Measurements from ENCODE around the gene ADARB2. TPM values are rescaled to one million over a fixed set of nuclear protein-coding genes. Genes with fewer than 3 reads are reported as not detected.

ADARB2 gene
- total and polyA plus RNA-seq, 10 of the 15 experiments (the other 5 are each of a cell fraction or from before 2014, with no cell fraction given): 0.02 to 4.1 (median 0.76) TPM

DNA sequence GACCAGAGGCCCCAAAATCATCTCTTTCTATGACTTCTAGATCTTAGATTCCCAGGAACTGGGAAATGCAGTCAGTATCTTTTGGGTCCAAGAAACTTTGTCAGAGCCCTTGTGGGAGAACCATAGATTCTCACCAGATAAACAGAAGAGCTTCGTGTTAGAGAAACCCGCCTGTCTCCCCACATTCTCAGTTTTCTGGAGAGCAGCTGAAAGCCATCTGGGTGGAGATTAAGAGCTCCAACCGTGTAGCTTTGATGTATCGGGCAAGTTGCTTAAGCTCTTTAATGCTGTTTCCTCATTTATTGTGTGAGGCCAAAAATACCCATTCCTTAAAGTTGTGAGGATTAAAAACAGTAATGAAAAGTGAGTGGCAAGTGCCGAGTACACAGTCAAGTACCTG is 573.5 kb downstream of the ADARB2 start:
- ChIA-PET CTCF (no interaction called here), RAD21 (ENCODE audit: unreplicated experiment) (no interaction called here), POLR2A (no interaction called here), SMC1A (ENCODE audit: uncharacterized antibody, unreplicated experiment) (interaction anchor here (0.8 kb wide), 1 partner anchor 12 kb away, joined by 3 read pairs; no protein-coding TSS in a partner anchor)
- H3K9me3 ChIP-seq (replicated peaks; ENCODE audit: control insufficient read depth, insufficient read depth, low read length): no peaks in the 10 kb centered on the region
- H3K9ac ChIP-seq (ENCODE audit: control insufficient read depth, insufficient read depth, low read length): no peak overlapping the region
- in situ Hi-C loops (cut with MboI) (no loop called here), intact Hi-C loops (cut with micrococcal nuclease; ENCODE audit: unreplicated experiment) (no loop called here)
- FAIRE-seq (no peak), ATAC-seq (no peak), DNase-seq (ENCODE audit: low read depth, low spot score) (no peak)
- H3K4me3 ChIP-seq: no peak overlapping the region
- no peak overlapping the region for H3K27ac ChIP-seq (ENCODE audit: control insufficient read depth, insufficient read depth)
- no peaks in the 10 kb centered on the region for H3K4me1 ChIP-seq (ENCODE audit: control insufficient read depth, insufficient read depth, low read length)
- no peak overlapping the region for H2AFZ ChIP-seq (ENCODE audit: control insufficient read depth, low read depth, low read length)
- no peaks in the 10 kb centered on the region for H4K20me1 ChIP-seq (ENCODE audit: control insufficient read depth, insufficient read depth)
- no peaks in the 10 kb centered on the region for H3K36me3 ChIP-seq (ENCODE audit: control insufficient read depth in 2 of 2, insufficient read depth in 2 of 2, low read length in 1 of 2)
- no peaks in the 10 kb centered on the region for H3K79me2 ChIP-seq (ENCODE audit: control insufficient read depth, insufficient read depth, low read length)
- TF ChIP-seq RCOR1 (conservative IDR thresholded peaks at IDR 0.05; ENCODE audit: low read depth, low read length): no peak
- no peak for TF ChIP-seq HDAC6 (IDR thresholded peaks at IDR 0.05; ENCODE audit: unreplicated experiment)
- TF ChIP-seq ZNF24 (IDR thresholded peaks at IDR 0.05): no peak
- no peak for TF ChIP-seq IRF5 (IDR thresholded peaks at IDR 0.05; ENCODE audit: borderline replicate concordance)
- TF ChIP-seq BCL3 (IDR thresholded peaks at IDR 0.05; ENCODE audit: borderline replicate concordance, insufficient read depth, low read depth, low read length, poor library complexity, severe bottlenecking): no peak
- TF ChIP-seq ASH2L (IDR thresholded peaks at IDR 0.05; ENCODE audit: borderline replicate concordance, low read depth): no peak
- no peak for TF ChIP-seq POLR2AphosphoS5 (IDR thresholded peaks at IDR 0.05; ENCODE audit: low read length)
- no peak for TF ChIP-seq NKRF (conservative IDR thresholded peaks at IDR 0.05)
- no peak for TF ChIP-seq EED (IDR thresholded peaks at IDR 0.05; ENCODE audit: low read depth)
- TF ChIP-seq IKZF1 (conservative IDR thresholded peaks at IDR 0.05): no peak
- TF ChIP-seq KDM1A (IDR thresholded peaks at IDR 0.05; ENCODE audit: borderline replicate concordance): no peak
- TF ChIP-seq, protein P1, sequence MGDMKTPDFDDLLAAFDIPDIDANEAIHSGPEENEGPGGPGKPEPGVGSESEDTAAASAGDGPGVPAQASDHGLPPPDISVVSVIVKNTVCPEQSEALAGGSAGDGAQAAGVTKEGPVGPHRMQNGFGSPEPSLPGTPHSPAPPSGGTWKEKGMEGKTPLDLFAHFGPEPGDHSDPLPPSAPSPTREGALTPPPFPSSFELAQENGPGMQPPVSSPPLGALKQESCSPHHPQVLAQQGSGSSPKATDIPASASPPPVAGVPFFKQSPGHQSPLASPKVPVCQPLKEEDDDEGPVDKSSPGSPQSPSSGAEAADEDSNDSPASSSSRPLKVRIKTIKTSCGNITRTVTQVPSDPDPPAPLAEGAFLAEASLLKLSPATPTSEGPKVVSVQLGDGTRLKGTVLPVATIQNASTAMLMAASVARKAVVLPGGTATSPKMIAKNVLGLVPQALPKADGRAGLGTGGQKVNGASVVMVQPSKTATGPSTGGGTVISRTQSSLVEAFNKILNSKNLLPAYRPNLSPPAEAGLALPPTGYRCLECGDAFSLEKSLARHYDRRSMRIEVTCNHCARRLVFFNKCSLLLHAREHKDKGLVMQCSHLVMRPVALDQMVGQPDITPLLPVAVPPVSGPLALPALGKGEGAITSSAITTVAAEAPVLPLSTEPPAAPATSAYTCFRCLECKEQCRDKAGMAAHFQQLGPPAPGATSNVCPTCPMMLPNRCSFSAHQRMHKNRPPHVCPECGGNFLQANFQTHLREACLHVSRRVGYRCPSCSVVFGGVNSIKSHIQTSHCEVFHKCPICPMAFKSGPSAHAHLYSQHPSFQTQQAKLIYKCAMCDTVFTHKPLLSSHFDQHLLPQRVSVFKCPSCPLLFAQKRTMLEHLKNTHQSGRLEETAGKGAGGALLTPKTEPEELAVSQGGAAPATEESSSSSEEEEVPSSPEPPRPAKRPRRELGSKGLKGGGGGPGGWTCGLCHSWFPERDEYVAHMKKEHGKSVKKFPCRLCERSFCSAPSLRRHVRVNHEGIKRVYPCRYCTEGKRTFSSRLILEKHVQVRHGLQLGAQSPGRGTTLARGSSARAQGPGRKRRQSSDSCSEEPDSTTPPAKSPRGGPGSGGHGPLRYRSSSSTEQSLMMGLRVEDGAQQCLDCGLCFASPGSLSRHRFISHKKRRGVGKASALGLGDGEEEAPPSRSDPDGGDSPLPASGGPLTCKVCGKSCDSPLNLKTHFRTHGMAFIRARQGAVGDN (IDR thresholded peaks at IDR 0.05): no peak
- no peak overlapping the region for H3K4me2 ChIP-seq (ENCODE audit: control insufficient read depth, insufficient read depth)
- BruUV-seq (replicated peaks): no TSS peak
- 13% methylated on average over 5 of the region's 5 CpGs for WGBS (ENCODE audit: insufficient coverage, insufficient replicate concordance, low lambda C conversion rate, missing lambda C conversion rate)
- no peaks in the 10 kb centered on the region; a peak in 1 of 4 replicates for H3K27me3 ChIP-seq (replicated peaks in 1 of 2; ENCODE audit: control insufficient read depth in 2 of 2, insufficient read depth in 2 of 2, low read length in 1 of 2)

All from GM12878 (cell line).